Left lung (tissue), 10 donors: ENCODE measurements around the gene LRRC3C. TPM values are rescaled to one million over a fixed set of nuclear protein-coding genes. Genes with fewer than 3 reads are reported as not detected.

Source experiments
- ATAC-seq: fragments of 200-7000 bp; cut with Tn5 transposase; one replicate; pipeline ENCODE4 v1.9.1; 2020; ENCODE audit warnings: moderate library complexity
- DNase-seq, 4 donors: peaks; one replicate each; pipeline ENCODE4 v3.0.0-alpha.2; 2013 to 2020
- H3K27ac ChIP-seq, 2 donors: fragments of 200-600 bp; sonication (generic) in 1 of 2; one replicate each; pipeline versions ENCODE4 v1.5.0 to v1.8.0; 2020 to 2021
- H3K27me3 ChIP-seq, 2 donors: fragments of 200-600 bp; sonication (generic) in 1 of 2; one replicate each; pipeline versions ENCODE4 v1.5.0 to v1.8.0; 2020 to 2021
- H3K36me3 ChIP-seq, 2 donors: fragments of 200-600 bp; sonication (generic) in 1 of 2; one replicate each; pipeline versions ENCODE4 v1.5.0 to v1.8.0; 2020 to 2021
- H3K4me1 ChIP-seq, 2 donors: fragments of 200-600 bp; one replicate each; pipeline ENCODE4 v1.8.0; 2021
- H3K4me3 ChIP-seq, 2 donors: fragments of 200-600 bp; sonication (generic) in 1 of 2; one replicate each; pipeline versions ENCODE4 v1.5.0 to v1.8.0; 2020 to 2021; ENCODE audit warnings: mild to moderate bottlenecking in 1 of 2
- H3K9me3 ChIP-seq, 2 donors: fragments of 200-600 bp; sonication (generic) in 1 of 2; one replicate each; pipeline versions ENCODE4 v1.5.0 to v1.8.0; 2020 to 2021
- intact Hi-C, 2 donors: fragments of 100-400 bp; cut with DNase I; formaldehyde crosslinking; loops; one replicate each; pipeline versions ENCODE4 v1.11.2 to v1.14.2; 2022
- polyA plus RNA-seq, 6 donors: library from polyadenylated mRNA; unstranded; fragments of 120-200 nt; gene quantifications; one replicate each; pipeline ENCODE4 v1.2.1, GENCODE V29; 2013; ENCODE audit not compliant: insufficient read length in 6 of 6
- total RNA-seq, 2 donors: library from RNA; stranded (reverse); fragmentation: NEBNext Ultra II Directional; extraction: Animal tissue kit (Norgen Biotek cat#: 25700); gene quantifications; one replicate each; pipeline ENCODE4 v1.2.1, GENCODE V29; 2021
- TF ChIP-seq, protein P1 (sequence below), 2 donors: fragments of 200-600 bp; sonication (generic) in 1 of 2; IDR thresholded peaks; one replicate each; pipeline versions ENCODE4 v1.5.0 to v1.8.0; 2021; ENCODE audit warnings: antibody characterized with exemption in 2 of 2
- donor health status: DM: no; HTN: yes; CAD: no.
- donor health status: DM: no; HTN: no; CAD: no.

The LRRC3C gene
- total and polyA plus RNA-seq, 8 donors: not detected

DNA sequence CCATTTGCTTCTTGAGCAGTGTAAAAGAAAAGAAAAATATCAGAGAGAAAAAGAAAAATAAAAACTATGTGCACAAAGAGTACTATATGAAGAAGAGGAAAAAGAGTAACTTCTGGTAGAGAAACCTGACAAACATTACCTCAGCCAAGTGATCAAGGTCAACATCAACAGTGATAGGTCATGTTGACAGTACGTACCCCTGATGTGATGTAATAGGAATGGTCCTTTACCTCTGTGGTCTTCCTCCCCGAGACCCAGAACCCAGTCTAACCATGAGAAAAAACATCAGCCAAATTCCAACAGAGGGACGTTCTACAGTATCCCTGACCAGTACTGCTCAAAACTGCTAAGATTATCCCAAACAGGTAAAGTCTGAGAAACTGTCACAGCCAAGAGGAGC lies 13.5 kb upstream of the LRRC3C start:
- Histone ChIP-seq H3K27me3 (no peaks in the 10 kb centered on the region), H3K36me3 (peaks cover 0 to 20% of the 10 kb centered on the region in 2 donors), H3K27ac (no peak overlapping the region), H3K4me1 (no peaks in the 10 kb centered on the region), H3K9me3 (no peaks in the 10 kb centered on the region), H3K4me3 (no peak overlapping the region)
- no peak for ATAC-seq
- TF ChIP-seq, protein P1, sequence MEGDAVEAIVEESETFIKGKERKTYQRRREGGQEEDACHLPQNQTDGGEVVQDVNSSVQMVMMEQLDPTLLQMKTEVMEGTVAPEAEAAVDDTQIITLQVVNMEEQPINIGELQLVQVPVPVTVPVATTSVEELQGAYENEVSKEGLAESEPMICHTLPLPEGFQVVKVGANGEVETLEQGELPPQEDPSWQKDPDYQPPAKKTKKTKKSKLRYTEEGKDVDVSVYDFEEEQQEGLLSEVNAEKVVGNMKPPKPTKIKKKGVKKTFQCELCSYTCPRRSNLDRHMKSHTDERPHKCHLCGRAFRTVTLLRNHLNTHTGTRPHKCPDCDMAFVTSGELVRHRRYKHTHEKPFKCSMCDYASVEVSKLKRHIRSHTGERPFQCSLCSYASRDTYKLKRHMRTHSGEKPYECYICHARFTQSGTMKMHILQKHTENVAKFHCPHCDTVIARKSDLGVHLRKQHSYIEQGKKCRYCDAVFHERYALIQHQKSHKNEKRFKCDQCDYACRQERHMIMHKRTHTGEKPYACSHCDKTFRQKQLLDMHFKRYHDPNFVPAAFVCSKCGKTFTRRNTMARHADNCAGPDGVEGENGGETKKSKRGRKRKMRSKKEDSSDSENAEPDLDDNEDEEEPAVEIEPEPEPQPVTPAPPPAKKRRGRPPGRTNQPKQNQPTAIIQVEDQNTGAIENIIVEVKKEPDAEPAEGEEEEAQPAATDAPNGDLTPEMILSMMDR (IDR thresholded peaks at IDR 0.05): no peak
- no peak for DNase-seq
- intact Hi-C loops: no loop called here

DNA sequence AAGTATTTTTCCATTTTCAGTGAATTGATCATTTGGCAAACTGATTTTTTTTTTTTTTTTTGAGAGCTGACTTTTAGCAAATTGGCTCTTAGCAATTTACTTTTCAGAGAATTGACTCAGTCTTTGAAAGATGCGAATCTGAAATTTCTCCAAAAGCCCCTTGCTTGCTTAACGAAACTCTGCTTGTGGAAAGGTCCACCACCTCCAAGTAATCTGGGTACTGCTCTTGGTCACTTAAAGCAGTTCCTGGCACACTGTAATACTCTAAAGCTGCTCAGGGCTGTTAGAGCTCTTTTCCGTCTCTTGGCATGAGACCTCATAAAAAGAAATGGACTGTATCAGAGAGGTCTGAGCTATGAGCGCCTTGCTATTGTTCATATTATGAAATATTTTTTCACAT lies 12.0 kb upstream of the LRRC3C start:
- Histone ChIP-seq H3K36me3 (peaks cover 0 to 22% of the 10 kb centered on the region in 2 donors), H3K4me1 (no peaks in the 10 kb centered on the region), H3K27ac (no peak overlapping the region), H3K27me3 (no peaks in the 10 kb centered on the region), H3K9me3 (no peaks in the 10 kb centered on the region), H3K4me3 (no peak overlapping the region)
- ATAC-seq (no peak), DNase-seq (no peak)
- intact Hi-C loops: no loop called here
- TF ChIP-seq, protein P1 (IDR thresholded peaks at IDR 0.05): no peak

DNA sequence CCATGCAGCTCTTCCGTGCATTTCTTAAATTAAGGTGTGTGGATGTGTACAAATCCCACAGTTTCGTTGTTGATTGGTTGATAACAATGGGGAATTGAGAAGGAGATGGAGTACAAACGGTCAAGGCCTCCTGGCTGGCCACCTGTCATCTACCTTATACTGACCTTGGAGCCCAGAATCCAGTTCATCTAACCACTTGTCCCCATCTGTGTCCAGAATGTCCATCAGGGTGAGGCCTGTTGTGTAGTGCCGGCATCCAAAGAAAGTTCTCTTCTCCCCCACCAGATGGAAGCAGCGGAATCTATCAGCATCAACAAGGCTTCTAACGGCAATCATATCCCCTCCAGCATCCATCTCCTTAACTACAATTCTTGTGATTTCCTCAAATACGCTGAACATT lies 10.6 kb upstream of the LRRC3C start:
- DNase-seq: no peak
- no peaks in the 10 kb centered on the region for H3K4me1 ChIP-seq
- peaks cover 0 to 36% of the 10 kb centered on the region in 2 donors for H3K36me3 ChIP-seq
- no peak overlapping the region for H3K27ac ChIP-seq
- no peaks in the 10 kb centered on the region for H3K27me3 ChIP-seq
- TF ChIP-seq, protein P1 (IDR thresholded peaks at IDR 0.05): no peak
- H3K9me3 ChIP-seq: no peaks in the 10 kb centered on the region
- no peak overlapping the region for H3K4me3 ChIP-seq
- no peak for ATAC-seq
- intact Hi-C loops: no loop called here

DNA sequence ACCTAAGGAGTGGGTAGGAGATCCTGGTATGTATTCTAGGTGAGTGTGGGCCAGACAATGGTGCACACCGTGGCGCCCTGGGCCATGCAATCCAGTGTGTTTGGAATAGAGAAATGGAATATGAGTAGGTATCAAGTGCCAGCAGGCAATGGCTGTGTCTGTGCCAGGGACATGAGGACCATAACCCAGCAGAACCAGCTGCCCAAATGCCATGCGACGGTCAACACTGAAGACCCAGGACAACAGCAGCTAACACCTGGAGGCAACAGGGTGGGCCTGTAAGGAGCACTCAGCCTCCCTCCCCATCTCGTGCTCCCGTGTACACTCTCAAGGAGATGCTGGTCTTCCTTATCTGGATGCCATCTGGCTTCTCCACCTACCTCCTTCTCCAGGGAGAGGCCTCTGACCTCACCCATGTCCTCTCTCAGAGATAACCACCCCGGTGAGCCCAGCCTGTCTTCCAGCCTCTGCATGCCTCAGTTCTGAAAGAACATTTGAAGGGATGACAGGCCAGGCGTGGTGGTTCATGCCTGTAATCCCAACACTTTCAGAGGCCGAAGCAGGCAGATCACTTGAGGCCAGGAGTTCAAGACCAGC lies 8.3 kb upstream of the LRRC3C start:
- intact Hi-C loops: no loop called here
- no peaks in the 10 kb centered on the region for H3K9me3 ChIP-seq
- TF ChIP-seq, protein P1 (IDR thresholded peaks at IDR 0.05): no peak
- peaks cover 0 to 52% of the 10 kb centered on the region in 2 donors for H3K36me3 ChIP-seq
- ATAC-seq (no peak), DNase-seq (no peak)
- no peak overlapping the region for H3K27ac ChIP-seq
- no peak overlapping the region for H3K4me3 ChIP-seq
- H3K4me1 ChIP-seq: peaks cover 0 to 17% of the 10 kb centered on the region in 2 donors
- H3K27me3 ChIP-seq: no peaks in the 10 kb centered on the region

DNA sequence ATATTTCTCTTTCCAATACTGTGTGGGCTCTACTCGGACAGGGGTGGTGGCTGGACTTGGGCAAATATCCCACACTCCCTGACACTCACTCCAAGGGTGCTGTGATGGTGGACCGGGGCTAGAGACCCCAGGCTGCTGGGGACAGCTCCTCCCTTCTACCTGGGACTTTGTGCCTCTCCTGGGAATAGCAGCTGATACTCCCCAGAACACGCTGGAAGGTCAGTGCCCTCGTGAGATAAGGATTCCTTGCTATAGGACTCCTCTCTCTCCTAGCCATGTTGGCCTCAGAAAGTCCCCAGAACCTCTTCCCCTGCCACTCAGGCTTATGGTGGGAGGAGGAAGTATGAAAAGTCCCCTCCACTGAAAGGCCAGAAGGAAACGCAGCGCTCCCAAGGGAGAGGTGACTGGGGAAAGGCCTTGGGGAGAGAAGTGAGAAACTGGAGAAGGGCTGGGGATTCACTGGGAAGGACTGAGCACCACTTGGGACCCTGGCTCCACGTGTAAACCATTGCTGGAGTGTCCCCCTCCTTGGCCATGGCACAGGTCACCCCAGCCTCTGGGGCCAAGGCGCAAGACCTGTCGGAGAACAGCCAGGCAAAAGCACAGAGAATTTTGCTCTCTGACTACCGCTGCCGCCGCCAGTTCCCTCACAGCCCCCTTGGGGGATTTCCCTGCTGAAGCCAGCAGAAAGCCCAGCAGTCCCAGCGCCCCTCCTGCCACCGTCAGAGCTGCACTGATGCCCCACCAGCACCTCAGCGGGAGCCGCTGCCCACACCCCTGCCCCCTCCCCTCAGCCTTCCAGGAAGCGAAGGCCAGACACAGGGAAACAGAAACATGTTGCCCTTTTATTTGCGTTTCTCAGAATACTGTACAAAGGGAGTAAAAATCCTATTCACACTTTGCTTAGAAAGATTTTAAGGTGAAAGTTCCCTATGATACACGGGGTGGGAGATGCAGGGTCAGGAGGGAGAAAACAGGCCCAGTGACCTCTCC lies 7.0 kb upstream of the LRRC3C start:
- H3K27me3 ChIP-seq: no peaks in the 10 kb centered on the region
- TF ChIP-seq, protein P1 (IDR thresholded peaks at IDR 0.05): no peak
- DNase-seq: no peak
- ATAC-seq: no peak
- H3K27ac ChIP-seq: no peak overlapping the region
- no peaks in the 10 kb centered on the region for H3K9me3 ChIP-seq
- peaks cover 0 to 52% of the 10 kb centered on the region in 2 donors for H3K36me3 ChIP-seq
- peaks cover 4 to 30% of the 10 kb centered on the region in 2 donors for H3K4me1 ChIP-seq
- intact Hi-C loops: no loop called here
- H3K4me3 ChIP-seq: no peak overlapping the region
